Activated CD4-positive, CD25-positive, alpha-beta regulatory T cell treated with anti-CD3 and anti-CD28 coated beads, Interleukin-2, amount 50 U/mL, for 24 hours (primary cell): ENCODE measurements around the gene RDM1.
"Not testable (repeated sequence)": the region's sequence is repeated elsewhere in the genome, so short reads cannot be mapped to it uniquely, and the experiment has no call there.

Experiments
- ATAC-seq, 2 donors: fragments of 150-1000 bp; cut with Tn5 transposase; one replicate each; pipeline ENCODE4 v1.10.0; 2021; ENCODE audit warnings: mild to moderate bottlenecking in 1 of 2, moderate library complexity in 1 of 2

Gene RDM1

DNA sequence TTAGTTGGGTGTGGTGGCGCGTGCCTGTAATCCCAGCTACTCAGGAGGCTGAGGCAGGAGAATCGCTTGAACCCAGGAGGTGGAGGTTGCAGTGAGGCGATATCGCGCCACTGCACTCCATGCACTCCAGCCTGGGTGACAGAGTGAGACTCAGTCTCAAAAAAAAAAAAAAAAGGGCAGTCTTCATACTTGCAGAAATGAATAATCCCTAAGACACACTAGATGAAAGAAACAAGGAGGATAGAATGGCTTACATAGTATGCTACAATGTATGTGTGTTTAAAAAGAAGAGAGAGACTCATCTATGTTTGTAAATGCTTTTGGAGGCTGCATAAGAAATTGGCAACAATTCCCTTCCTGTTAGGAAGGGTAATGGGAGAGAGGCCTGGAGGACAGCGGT lies 32.8 kb downstream of the RDM1 start:
- not testable (repeated sequence) for ATAC-seq

DNA sequence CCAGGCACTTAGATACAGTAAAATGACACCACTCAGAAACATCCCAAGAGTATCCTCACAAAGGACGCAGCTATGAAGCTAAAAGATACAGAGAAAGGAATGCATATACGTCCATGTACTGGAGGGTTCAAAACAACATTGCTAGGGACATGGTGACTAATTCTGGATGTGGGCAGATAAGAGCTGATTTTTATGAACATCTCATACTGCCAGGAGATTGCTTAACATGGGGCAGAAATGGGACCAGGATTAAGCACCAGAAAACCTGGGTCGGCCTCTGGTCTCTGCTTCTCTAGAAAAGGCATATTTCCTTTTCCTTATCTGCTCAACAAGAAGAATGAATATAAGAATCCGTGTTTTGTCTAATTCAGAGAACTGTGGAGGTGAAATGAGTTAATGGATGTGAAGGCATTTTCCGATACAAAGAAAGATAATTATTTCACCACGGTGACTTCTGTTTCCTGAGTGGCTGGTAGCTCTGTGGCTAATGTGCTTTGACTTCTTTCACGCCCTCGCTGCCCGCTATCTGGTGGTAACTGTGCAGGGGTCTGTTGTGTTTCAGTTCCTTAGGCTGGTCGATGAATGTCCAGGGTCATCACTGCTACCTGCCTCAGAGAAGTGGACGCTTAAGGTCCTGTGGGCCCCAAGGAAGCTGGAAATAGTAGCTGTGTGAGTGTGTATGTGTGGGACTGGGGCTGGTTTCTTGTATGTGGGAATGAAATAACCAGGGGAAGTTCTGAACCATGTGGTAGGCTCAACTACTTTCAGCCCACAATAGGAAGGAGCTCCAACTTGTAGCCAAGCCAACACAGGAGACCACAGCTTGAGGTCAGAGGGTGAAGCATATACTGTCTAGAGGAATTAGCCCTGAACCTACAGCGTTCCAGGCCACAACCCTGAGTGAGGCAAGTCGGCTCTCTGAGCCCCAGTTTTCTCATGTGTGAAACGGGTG lies 34.7 kb downstream of the RDM1 start:
- peak in 1 of 2 donors; percentile 22 for ATAC-seq

DNA sequence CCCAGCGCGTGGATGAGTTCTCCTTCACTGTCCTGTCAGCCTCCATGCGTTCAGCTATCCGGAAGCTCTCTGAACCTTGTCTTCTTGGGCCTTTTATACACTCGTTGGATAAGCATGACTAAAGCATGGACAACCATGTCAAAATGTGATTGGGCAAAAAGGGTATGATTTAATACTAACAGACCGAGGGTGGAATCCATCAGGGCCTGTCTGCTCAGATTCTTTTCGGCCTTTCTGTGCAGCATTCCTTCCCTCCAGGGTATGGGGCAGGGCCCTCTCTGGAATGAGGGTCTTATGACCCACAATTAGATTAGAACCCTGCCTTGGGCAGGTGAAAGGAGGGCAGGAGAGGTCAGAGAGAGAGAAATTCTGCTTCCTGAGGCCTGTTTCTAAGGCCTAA lies 36.4 kb downstream of the RDM1 start:
- ATAC-seq, result no peak

DNA sequence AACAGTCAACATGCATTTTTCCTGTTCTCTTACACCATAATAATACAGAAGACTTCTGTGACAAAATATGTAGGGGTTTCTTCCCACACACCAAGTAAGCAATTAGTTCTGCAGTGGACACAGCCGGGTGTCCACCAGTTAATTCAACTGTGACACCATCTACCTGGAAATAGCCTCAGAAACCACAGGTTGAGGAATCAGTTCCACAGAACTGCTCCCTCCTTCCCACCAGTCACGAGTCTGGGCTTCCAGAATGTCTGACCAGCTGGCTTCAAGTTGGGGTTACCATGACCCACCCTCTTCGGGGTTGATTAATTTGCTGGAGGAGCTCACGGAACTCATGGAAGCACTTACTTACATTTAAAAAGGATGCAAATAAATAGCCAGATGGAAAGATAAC lies 36.8 kb downstream of the RDM1 start:
- ATAC-seq, result no peak

DNA sequence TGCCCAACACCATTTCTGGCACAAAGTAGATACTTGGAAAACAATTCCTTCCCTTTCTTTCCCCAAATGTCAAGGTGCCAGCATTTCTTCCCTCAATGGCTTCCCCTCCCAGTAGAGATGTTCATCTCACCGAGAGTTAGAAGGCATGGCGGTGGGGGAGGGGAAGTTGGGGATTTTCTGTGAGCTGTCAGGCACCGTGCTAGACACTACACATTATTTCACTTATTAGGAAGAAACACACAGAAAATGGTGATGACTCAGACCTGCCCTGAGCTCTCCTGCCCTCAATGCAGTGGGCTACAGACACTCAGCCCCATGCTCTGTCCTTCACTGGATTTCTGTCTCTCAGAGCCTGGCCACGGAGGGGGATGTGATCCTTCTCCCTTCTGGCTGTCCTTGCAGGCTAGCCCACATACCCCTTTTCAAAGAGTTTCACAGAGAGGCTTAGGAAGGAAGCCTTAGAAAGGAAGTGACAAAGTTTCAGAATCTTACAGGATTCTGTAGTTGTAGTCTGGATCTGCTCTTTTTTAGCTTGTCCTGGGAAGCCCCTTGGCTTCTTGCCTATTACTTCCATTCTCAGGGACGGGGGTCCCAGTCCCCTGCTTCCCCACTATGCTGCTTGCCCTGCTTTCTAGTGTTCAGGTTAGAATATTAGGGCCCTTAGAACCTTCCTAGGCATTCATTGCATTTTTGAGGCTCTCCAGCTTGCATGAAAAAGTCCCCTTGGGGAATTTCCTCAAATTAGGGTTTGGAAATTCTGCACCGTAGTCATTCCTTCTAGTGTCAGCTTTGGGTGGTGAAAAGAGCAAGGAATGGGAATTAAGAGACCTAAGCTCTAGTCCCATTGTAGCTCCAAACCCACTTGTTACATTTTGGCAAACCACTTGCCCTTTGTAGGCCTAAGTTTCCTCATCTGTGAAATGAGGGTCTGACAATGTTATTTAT lies 38.2 kb downstream of the RDM1 start:
- peak; percentile 86 to 88 for ATAC-seq

DNA sequence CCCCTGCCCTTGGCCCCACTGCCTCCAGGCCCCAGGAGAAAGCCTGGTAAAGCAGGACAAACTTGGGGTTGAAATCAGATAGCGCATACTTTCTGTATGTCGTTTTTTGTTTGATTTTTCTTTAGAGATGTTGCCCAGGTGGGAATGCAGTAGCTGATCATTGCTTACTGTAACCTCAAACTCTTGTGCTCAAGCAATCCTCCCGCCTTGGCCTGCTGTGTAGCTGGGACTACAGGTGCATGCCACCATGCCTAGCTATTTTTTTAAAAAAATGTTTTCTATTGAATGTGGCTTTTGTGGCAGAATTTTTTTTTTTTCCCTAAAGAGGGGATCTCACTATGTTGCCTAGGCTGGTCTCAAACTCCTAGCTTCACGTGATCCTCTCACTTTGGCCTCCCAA lies 39.3 kb downstream of the RDM1 start:
- ATAC-seq, result no peak

DNA sequence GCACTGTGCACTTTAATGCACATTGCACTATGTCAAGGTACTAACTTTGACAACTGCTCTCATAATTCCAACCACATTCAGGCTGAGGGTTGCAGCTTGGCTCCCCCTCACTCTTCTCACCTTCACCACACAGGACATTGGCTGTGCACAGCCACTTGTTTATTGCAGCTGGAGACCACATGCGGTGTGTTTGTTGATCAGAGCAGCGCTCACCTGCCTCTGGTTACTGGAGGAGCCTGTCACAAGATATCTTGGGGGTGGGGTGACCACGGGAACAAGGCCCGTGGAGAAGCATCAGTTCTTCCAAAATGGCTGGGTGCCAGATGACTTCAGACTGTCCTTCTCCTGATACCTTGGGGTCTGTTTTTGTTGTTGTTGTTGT lies 39.8 kb downstream of the RDM1 start:
- ATAC-seq, result no peak

DNA sequence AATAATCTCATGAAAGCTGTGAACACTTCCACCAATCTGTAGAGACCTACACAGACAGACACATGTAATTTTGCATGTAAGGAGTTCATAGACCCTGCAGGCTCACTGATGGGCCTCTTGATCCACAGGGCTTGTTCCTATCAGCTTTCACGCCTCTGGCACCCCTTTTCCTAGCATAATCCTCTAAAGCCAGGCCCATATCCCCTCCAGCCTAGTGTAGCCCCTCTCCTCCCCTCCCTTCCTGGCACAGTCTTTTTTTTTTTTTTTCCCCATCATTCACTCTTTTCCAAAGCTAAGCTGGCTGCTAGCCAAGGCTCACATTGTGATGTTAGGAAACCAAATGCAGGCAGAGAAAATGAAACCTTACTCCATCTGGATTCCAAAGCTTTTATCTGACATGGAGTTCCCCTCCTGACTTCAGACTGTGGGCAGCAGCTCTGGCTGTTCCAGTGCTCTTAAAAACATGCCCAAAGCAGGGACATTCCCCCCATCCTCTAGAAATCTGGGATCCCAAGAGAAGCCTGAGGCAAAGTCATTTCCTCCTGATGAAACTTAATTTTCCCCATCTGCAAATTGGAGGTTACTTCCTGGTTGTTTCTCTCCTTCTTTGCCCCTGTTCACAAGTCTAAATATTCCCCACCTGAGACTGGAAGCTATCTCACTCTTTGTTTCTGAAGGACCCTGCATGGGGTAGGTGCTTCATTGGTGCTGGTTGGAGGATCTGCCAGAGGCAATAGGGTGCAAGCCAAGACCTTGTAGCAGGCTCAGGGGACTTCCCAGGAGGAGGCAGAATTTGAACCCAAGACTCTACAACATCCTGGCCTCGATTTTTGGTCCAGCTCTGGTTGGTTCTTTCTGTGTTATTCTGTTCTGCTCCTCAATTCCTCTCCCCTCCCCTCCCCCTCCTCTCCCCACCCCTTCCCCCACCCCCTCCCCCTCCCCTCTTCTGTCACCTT lies 40.5 kb downstream of the RDM1 start:
- ATAC-seq, result no peak

DNA sequence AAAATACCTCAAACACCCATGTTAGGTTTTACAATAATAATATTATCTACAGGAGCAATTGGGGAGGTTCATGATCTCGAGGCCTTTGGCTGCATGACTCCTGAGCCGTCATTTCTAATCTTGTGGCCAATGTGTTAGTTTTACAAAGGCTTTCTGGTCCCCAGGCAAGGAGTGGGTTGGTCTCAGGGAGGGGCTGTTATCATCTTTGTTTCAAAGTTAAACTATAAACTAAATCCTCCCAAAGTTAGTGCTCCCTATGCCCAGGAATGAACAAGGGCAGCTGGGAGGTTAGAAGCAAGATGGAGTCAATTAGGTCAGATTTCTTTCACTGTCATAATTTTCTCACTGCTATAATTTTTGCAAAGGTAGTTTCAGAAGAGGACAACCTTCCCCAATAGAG lies 41.3 kb downstream of the RDM1 start:
- ATAC-seq, result peak in 1 of 2 donors; percentile 58

DNA sequence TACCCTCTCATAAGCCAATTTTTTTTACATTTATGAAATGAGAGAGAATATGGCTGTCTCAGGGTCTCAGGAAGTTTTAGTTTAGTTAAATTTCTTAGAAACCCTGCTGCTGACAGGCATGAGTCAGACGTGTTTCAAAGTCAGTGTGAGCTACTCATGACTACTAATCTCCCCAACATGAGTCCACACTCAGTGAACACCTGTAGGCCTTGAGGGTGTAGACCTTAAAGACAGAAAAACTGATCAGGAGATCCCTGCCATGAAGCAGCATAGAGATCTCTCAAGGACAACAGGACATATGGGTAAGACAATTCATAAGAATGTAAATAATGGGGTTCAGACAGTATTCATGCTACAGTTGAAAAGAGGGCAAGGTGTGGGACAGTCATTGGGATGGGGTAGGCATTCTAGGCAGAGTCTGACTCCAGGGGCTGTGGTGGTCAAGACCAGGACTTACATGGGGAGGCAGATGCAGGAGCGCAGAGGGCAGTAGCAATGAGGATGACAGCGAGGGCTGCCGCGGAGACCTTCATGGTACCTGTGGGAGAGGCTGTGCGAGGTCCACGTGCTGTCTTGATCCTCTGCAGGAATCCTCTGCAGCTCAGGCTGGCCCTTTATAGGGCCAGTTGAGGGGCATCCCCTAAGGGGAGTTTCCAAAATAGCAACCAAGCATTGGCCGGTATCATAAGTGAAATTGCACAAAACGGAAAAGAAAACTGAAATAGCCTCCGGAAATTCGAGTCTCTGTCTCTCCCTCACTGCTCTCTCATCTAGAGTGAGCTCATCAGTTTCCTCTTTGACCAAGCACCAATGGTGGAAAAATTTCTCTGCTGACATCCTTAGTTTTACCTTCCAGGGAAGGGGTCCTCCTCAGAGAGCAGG lies 50.6 kb downstream of the RDM1 start, which contains the start of gene CCL5:
Gene CCL5 (minus strand): TSS at position 588 of the 882 bp plus-strand sequence.
- ATAC-seq, result peak; percentile 98

DNA sequence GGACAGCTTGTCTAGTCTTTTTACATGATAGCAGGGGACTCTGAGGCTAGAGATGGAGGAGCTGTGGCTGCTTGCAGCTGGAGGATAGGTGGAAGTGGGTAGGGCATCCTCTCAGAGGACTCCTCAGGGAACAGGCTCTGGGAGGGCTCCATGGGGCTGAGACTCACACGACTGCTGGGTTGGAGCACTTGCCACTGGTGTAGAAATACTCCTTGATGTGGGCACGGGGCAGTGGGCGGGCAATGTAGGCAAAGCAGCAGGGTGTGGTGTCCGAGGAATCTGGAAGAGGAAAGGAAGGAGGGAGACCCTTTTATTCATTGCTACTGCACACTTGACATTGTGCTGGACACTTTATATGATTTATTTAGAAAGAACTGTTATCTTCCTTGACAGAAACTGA lies 52.2 kb downstream of the RDM1 start:
- no peak for ATAC-seq

DNA sequence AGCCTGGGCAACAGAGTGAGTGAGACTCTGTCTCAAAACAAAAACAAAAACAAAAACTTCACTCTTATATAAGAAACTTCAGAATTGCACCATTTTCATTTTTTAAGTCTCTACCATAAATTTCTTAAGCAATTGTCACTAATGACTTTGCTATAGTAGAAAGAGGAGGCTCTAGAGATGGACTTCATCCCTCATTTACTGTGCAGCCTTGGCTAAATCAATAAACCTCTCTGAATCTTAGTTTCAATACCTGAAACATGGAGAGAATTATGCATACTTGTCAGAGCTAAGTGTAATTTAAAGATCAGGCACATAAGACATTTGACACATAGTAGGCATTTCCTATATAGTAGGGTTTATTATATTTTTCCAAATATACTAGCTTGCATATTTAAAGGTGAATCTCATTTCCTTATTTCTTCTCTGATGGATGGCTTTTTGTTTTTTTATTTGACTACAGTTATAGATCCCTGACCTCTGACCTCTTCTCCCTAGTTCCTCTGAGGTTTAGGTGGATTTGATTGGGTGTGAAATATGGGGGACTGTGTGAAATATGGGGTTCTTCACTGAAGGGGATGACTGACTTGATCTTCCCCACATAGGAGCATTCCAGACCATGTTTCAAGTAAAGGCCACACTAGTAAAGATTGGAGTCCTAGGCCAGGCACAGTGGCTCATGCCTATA lies 53.1 kb downstream of the RDM1 start:
- no peak for ATAC-seq

DNA sequence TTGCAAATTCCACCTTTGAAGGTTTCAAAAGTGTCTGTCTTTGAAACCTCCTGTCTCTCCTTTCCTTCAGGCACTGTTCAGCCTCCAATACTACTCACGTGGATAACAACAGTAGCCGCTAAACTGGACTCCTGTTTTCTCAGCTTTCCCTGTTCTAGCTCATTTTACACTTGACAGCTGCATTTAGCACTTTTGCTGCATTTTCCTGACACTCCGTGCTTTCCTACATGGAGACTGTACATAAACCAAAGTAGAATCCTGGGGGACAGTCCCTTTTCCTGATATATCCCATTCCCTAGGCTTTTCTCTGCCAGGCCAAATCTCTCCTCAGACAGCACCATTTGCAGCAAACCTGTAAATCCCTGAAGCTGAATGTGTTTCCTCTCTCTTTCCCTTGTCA lies 54.0 kb downstream of the RDM1 start:
- no peak for ATAC-seq

DNA sequence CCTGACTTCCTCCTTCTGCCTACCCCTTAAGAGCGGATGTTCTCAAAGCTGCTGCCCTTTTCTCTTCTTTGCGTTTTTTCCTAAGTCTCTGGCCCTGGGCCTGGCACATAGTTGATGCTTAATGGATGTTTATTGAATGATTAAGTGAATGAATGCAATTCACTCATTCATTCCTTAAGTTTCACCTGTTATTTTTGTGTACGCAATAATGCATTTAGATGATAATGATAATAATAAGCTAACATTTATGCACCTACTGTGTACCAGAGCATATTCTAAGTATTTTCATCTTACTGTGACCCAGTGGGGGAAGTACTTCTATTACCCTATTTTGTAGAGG lies 54.8 kb downstream of the RDM1 start:
- no peak for ATAC-seq

DNA sequence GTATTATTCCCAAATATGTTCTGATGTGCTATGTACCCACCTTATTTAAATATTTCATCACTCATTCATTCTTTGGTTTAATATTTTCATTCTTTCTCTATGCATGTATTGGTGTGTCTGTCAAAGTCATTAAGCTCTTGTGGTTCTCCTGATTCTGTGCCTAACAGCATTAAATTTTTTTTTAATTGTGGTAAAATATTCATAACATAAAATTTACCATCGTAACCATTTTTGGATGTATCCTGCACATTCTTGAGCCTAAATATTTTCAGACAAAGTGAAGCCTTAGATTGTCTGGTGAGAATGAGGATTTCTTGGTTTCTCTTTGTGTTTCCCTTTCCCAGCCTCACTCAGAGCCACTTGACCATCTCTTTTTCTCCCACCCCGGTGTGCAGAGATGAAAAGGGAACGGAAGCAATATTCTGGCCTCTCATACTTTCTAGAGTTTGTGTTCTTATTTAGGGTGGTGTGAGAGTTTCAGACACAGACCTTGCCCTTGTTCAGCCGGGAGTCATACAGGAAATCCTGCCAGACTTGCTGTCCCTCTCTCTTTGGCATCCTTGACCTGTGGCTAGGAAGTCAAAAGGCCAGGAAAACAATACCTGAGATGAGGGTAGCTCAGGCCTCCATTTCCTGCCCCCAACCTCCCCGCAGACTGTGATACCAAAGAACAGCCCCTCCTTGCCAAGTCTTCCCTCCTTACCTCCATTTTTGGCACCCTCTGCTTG lies 55.3 kb downstream of the RDM1 start:
- no peak for ATAC-seq

DNA sequence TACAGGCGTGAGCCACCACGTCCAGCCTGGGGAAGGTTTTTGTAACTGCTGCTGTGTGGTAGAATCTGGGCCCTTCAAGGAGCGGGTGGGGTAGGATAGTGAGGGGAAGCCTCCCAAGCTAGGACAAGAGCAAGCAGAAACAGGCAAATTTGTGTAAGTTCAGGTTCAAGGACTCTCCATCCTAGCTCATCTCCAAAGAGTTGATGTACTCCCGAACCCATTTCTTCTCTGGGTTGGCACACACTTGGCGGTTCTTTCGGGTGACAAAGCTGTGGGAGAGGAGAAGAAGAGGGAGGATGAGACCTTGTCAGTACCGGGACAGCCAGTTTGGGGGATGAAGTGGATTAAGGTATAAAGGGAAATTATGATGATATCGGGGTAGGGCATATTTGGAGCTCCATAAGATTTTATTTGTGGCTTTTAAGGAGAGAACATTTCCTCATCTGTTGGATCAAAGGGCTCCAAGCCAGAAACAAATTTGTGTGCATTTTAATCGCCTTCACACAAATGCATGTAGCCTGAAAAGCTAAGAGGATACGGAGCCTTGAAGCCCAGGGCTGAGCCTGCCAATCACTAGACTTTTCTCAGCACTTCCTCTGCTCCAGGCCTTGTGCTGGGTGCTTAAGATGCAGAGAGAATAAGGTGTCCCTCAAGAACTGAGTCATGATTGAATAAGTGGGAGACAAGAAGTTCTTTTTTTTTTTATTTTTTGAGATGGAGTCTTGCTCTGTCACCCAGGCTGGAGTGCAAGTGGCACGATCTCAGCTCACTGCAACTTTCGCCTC lies 58.2 kb downstream of the RDM1 start:
- no peak for ATAC-seq

DNA sequence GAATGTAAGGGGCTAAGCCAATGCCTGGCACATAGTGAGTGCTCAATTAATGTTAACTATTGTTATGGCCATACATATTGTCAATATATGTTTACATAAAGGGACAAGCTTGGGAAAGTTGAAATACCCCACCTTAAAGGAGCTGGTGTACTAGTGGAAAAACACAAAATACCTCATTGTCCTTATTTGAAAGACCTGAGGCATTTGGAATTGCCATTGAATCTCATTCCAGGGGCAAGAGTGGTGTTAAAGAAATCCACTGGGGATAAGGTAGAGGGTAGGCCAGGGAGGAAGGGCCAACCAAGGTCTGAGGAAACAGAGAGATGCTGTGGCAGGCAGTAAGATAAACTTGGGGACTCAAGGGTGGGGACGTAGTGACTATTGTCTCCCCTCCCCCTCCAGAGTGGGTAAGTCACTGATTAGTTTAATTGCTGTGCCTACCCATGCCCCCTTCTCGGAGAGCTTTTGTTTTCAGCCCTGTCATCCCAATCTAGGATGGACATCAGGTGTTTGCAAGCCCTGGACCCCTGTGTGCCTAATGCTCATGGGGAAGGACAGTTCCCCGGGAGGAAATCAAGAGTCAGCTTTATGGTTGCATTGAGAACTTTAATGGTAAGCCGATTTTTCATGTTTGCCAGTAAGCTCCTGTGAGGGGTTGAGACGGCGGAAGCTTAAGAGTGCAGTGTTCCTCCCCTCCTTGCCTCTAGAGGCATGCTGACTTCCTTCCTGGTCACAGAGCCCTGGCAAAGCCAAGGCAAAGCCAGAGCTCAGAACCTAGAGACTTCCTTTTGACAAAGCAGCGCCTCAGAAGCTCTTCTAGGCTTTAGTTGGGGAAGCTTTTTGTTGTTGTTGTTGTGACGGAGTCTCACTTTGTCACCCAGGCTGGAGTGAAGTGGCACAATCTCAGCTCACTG lies 59.4 kb downstream of the RDM1 start:
- ATAC-seq, result peak in 1 of 2 donors; percentile 51

DNA sequence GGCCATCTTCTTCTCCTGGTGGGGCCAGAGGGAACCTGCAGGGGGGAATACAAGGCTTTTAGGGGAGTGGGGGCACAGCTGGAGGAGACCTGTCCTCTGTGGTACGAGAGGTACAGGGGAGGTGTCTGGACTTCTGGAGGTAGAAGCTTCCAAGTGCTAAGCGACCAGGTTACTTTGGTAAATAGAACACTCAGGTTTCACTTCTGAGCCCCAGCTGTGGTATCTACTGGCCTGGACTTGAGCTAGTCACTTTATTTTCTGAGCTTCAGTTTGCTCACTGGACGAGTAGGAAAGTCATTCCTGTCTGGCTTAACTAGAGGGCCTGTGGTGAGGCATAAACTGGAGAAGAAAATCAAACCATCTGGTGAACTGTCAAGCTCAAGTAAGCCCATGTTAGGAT lies 61.8 kb downstream of the RDM1 start, which contains the start of gene HEATR9:
Gene HEATR9 (minus strand): TSS at position 155 of the 400 bp plus-strand sequence. CDS start 149 bp downstream, at position 6.
- no peak for ATAC-seq
